ENCODE results near the gene MEGF9. TPM values are rescaled to one million over a fixed set of nuclear protein-coding genes. Genes with fewer than 3 reads are reported as not detected.
"Not testable (repeated sequence)": the region's sequence is repeated elsewhere in the genome, so short reads cannot be mapped to it uniquely, and the experiment has no call there.

Gene MEGF9
- total and polyA plus RNA-seq, 4 donors: 5.9 to 21.5 (median 12.0) TPM

- no peaks in the 10 kb centered on the region for H3K27me3 ChIP-seq (ENCODE audit: control insufficient read depth in 1 of 2, insufficient read depth in 2 of 2, low read length in 1 of 2)
- ATAC-seq (ENCODE audit: low FRiP score) (no peak), DNase-seq (no peak)
- H3K27ac ChIP-seq (ENCODE audit: low read depth in 1 of 2, low read length in 2 of 2): no peak overlapping the region
- no peaks in the 10 kb centered on the region for H3K9me3 ChIP-seq (ENCODE audit: control insufficient read depth, low read length)
- 98% methylated on average over 2 of the region's 2 CpGs for WGBS, 2 donors
- no peaks in the 10 kb centered on the region for H3K36me3 ChIP-seq (ENCODE audit: control insufficient read depth in 1 of 2, insufficient read depth in 2 of 2, low read length in 1 of 2)
- H3K4me1 ChIP-seq (ENCODE audit: control insufficient read depth in 1 of 2, insufficient read depth in 2 of 2, low read length in 2 of 2): no peaks in the 10 kb centered on the region
- intact Hi-C loops (cut with DNase I): no loop called here
- no peak overlapping the region for H3K4me3 ChIP-seq (ENCODE audit: low read length in 2 of 2)
These were observed 61.3 kb downstream of the MEGF9 start for GRCh38 chr9:120652934-120653333.

GRCh38 chr9:120650352-120650751 is 63.9 kb downstream of the MEGF9 start:
- intact Hi-C loops (cut with DNase I): no loop called here
- H3K9me3 ChIP-seq (ENCODE audit: control insufficient read depth, low read length): no peaks in the 10 kb centered on the region
- no peaks in the 10 kb centered on the region for H3K27me3 ChIP-seq (ENCODE audit: control insufficient read depth in 1 of 2, insufficient read depth in 2 of 2, low read length in 1 of 2)
- no peak overlapping the region for H3K27ac ChIP-seq (ENCODE audit: low read depth in 1 of 2, low read length in 2 of 2)
- no peaks in the 10 kb centered on the region for H3K4me1 ChIP-seq (ENCODE audit: control insufficient read depth in 1 of 2, insufficient read depth in 2 of 2, low read length in 2 of 2)
- DNase-seq (no peak), ATAC-seq (ENCODE audit: low FRiP score) (no peak)
- H3K36me3 ChIP-seq (ENCODE audit: control insufficient read depth in 1 of 2, insufficient read depth in 2 of 2, low read length in 1 of 2): no peaks in the 10 kb centered on the region
- WGBS, 2 donors: 92 to 100% methylated on average over 1 of the region's 1 CpG
- H3K4me3 ChIP-seq (ENCODE audit: low read length in 2 of 2): no peak overlapping the region

- Histone ChIP-seq H3K4me1 (ENCODE audit: control insufficient read depth in 1 of 2, insufficient read depth in 2 of 2, low read length in 2 of 2) (no peaks in the 10 kb centered on the region), H3K36me3 (ENCODE audit: control insufficient read depth in 1 of 2, insufficient read depth in 2 of 2, low read length in 1 of 2) (no peaks in the 10 kb centered on the region), H3K4me3 (ENCODE audit: low read length in 2 of 2) (no peak overlapping the region), H3K9me3 (ENCODE audit: control insufficient read depth, low read length) (no peaks in the 10 kb centered on the region), H3K27me3 (ENCODE audit: control insufficient read depth in 1 of 2, insufficient read depth in 2 of 2, low read length in 1 of 2) (no peaks in the 10 kb centered on the region), H3K27ac (ENCODE audit: low read depth in 1 of 2, low read length in 2 of 2) (no peak overlapping the region)
- intact Hi-C loops (cut with DNase I): no loop called here
- ATAC-seq (ENCODE audit: low FRiP score) (no peak), DNase-seq (no peak)
- WGBS, 2 donors: 95 to 96% methylated on average over 3 of the region's 3 CpGs
These were observed 65.6 kb downstream of the MEGF9 start for GRCh38 chr9:120648581-120649197.

- Histone ChIP-seq H3K36me3 (ENCODE audit: control insufficient read depth in 1 of 2, insufficient read depth in 2 of 2, low read length in 1 of 2) (no peaks in the 10 kb centered on the region), H3K27ac (ENCODE audit: low read depth in 1 of 2, low read length in 2 of 2) (no peak overlapping the region), H3K27me3 (ENCODE audit: control insufficient read depth in 1 of 2, insufficient read depth in 2 of 2, low read length in 1 of 2) (no peaks in the 10 kb centered on the region), H3K9me3 (ENCODE audit: control insufficient read depth, low read length) (no peaks in the 10 kb centered on the region), H3K4me3 (ENCODE audit: low read length in 2 of 2) (no peak overlapping the region), H3K4me1 (ENCODE audit: control insufficient read depth in 1 of 2, insufficient read depth in 2 of 2, low read length in 2 of 2) (no peaks in the 10 kb centered on the region)
- WGBS, 2 donors: 91 to 98% methylated on average over 4 of the region's 4 CpGs
- DNase-seq: no peak
- ATAC-seq (ENCODE audit: low FRiP score): no peak
- intact Hi-C loops (cut with DNase I): no loop called here
These were observed 67.3 kb downstream of the MEGF9 start for GRCh38 chr9:120646948-120647347.

GRCh38 chr9:120645760-120646159 is 68.5 kb downstream of the MEGF9 start:
- H3K36me3 ChIP-seq (ENCODE audit: control insufficient read depth in 1 of 2, insufficient read depth in 2 of 2, low read length in 1 of 2): no peaks in the 10 kb centered on the region
- no peaks in the 10 kb centered on the region for H3K9me3 ChIP-seq (ENCODE audit: control insufficient read depth, low read length)
- H3K27ac ChIP-seq (ENCODE audit: low read depth in 1 of 2, low read length in 2 of 2): no peak overlapping the region
- ATAC-seq (ENCODE audit: low FRiP score) (no peak), DNase-seq (no peak)
- WGBS, 2 donors: 92 to 100% methylated on average over 1 of the region's 1 CpG
- no peaks in the 10 kb centered on the region for H3K4me1 ChIP-seq (ENCODE audit: control insufficient read depth in 1 of 2, insufficient read depth in 2 of 2, low read length in 2 of 2)
- H3K4me3 ChIP-seq (ENCODE audit: low read length in 2 of 2): no peak overlapping the region
- intact Hi-C loops (cut with DNase I): no loop called here
- H3K27me3 ChIP-seq (ENCODE audit: control insufficient read depth in 1 of 2, insufficient read depth in 2 of 2, low read length in 1 of 2): no peaks in the 10 kb centered on the region

GRCh38 chr9:120643061-120643460 is 71.2 kb downstream of the MEGF9 start:
- no peaks in the 10 kb centered on the region for H3K4me1 ChIP-seq (ENCODE audit: control insufficient read depth in 1 of 2, insufficient read depth in 2 of 2, low read length in 2 of 2)
- no peak for ATAC-seq (ENCODE audit: low FRiP score)
- no peaks in the 10 kb centered on the region for H3K27me3 ChIP-seq (ENCODE audit: control insufficient read depth in 1 of 2, insufficient read depth in 2 of 2, low read length in 1 of 2)
- H3K27ac ChIP-seq (ENCODE audit: low read depth in 1 of 2, low read length in 2 of 2): no peak overlapping the region
- H3K4me3 ChIP-seq (ENCODE audit: low read length in 2 of 2): no peak overlapping the region
- H3K36me3 ChIP-seq (ENCODE audit: control insufficient read depth in 1 of 2, insufficient read depth in 2 of 2, low read length in 1 of 2): no peaks in the 10 kb centered on the region
- intact Hi-C loops (cut with DNase I): no loop called here
- DNase-seq: no peak
- H3K9me3 ChIP-seq (ENCODE audit: control insufficient read depth, low read length): no peaks in the 10 kb centered on the region

GRCh38 chr9:120642129-120642770 is 72.0 kb downstream of the MEGF9 start:
- Histone ChIP-seq H3K27me3 (ENCODE audit: control insufficient read depth in 1 of 2, insufficient read depth in 2 of 2, low read length in 1 of 2) (no peaks in the 10 kb centered on the region), H3K4me3 (ENCODE audit: low read length in 2 of 2) (no peak overlapping the region), H3K9me3 (ENCODE audit: control insufficient read depth, low read length) (no peaks in the 10 kb centered on the region), H3K36me3 (ENCODE audit: control insufficient read depth in 1 of 2, insufficient read depth in 2 of 2, low read length in 1 of 2) (no peaks in the 10 kb centered on the region), H3K4me1 (ENCODE audit: control insufficient read depth in 1 of 2, insufficient read depth in 2 of 2, low read length in 2 of 2) (no peaks in the 10 kb centered on the region), H3K27ac (ENCODE audit: low read depth in 1 of 2, low read length in 2 of 2) (no peak overlapping the region)
- 89 to 90% methylated on average over 3 of the region's 3 CpGs for WGBS, 2 donors
- no peak for DNase-seq
- intact Hi-C loops (cut with DNase I): no loop called here
- no peak for ATAC-seq (ENCODE audit: low FRiP score)

- H3K27me3 ChIP-seq (ENCODE audit: control insufficient read depth in 1 of 2, insufficient read depth in 2 of 2, low read length in 1 of 2); DNase-seq; ATAC-seq (ENCODE audit: low FRiP score); H3K36me3 ChIP-seq (ENCODE audit: control insufficient read depth in 1 of 2, insufficient read depth in 2 of 2, low read length in 1 of 2); H3K9me3 ChIP-seq (ENCODE audit: control insufficient read depth, low read length); H3K27ac ChIP-seq (ENCODE audit: low read depth in 1 of 2, low read length in 2 of 2); intact Hi-C loops (cut with DNase I); H3K4me3 ChIP-seq (ENCODE audit: low read length in 2 of 2); H3K4me1 ChIP-seq (ENCODE audit: control insufficient read depth in 1 of 2, insufficient read depth in 2 of 2, low read length in 2 of 2): not testable (repeated sequence)
- WGBS, 2 donors: 92 to 100% methylated on average over 1 of the region's 1 CpG
These were observed 73.4 kb downstream of the MEGF9 start for GRCh38 chr9:120640874-120641273.

GRCh38 chr9:120640380-120640779 is 73.9 kb downstream of the MEGF9 start:
- Histone ChIP-seq H3K4me3 (ENCODE audit: low read length in 2 of 2) (no peak overlapping the region), H3K36me3 (ENCODE audit: control insufficient read depth in 1 of 2, insufficient read depth in 2 of 2, low read length in 1 of 2) (peaks cover 0 to 2% of the 10 kb centered on the region in 2 donors), H3K9me3 (ENCODE audit: control insufficient read depth, low read length) (no peaks in the 10 kb centered on the region), H3K4me1 (ENCODE audit: control insufficient read depth in 1 of 2, insufficient read depth in 2 of 2, low read length in 2 of 2) (no peaks in the 10 kb centered on the region), H3K27me3 (ENCODE audit: control insufficient read depth in 1 of 2, insufficient read depth in 2 of 2, low read length in 1 of 2) (no peaks in the 10 kb centered on the region), H3K27ac (ENCODE audit: low read depth in 1 of 2, low read length in 2 of 2) (no peak overlapping the region)
- ATAC-seq (ENCODE audit: low FRiP score): no peak
- intact Hi-C loops (cut with DNase I): no loop called here
- 93 to 95% methylated on average over 2 of the region's 2 CpGs for WGBS, 2 donors
- no peak for DNase-seq

Data from aorta (tissue), 5 donors.